GM12892 (cell line): ENCODE data around the gene SYNGR3.

Experiments
- POLR2A ChIP-seq: IDR thresholded peaks from 2 replicates; pipeline ENCODE4 v1.6.1; 2011; ENCODE audit warnings: low read depth, low read length, control low read depth
- POLR2AphosphoS5 ChIP-seq: IDR thresholded peaks from 2 replicates; pipeline ENCODE4 v1.6.1; 2011; ENCODE audit warnings: low read depth, low read length, control low read depth
- TAF1 ChIP-seq: IDR thresholded peaks from 2 replicates; pipeline ENCODE4 v1.6.1; 2011; ENCODE audit warnings: low read depth, mild to moderate bottlenecking, control low read depth, low read length, borderline replicate concordance

DNA sequence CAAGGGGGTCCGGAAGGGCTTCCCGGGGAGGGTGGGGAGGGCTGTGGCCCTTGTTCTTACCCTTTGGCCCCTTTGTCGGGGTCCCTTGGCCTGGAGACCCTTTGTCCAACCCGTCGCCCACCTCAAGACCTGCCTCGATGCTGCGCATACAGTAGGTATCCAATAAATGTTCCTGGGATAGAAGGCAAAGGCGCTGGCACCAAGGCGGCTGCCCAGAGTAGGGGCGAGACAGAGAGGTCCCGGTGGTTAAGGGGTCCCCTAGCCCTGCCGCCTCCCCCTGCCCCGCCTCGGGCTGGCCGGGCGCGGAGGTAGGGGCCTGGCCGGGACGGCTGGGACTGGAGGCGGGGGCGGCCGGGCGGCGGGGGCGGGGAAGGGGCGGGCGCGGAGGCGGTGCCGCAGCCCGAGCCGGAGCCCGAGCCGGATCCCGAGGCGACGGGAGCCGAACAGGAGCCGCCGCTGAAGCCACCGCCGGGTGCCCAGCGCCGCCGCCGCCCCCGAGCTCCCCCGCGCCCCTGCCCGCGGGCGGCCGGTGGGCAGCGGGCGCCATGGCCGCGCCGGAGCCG, 36.8 kb downstream of the SYNGR3 start, which contains the start of gene NHERF2:
- TF ChIP-seq POLR2A (no peak), POLR2AphosphoS5 (no peak), TAF1 (no peak)
